GM19238 (cell line): ENCODE results near the gene CHST2.

ENCODE experiments used
- DNase-seq: peaks from one replicate; pipeline ENCODE4 v3.0.0; 2011; ENCODE audit warnings: low spot score; ENCODE audit not compliant: insufficient read length

CHST2 gene

DNA sequence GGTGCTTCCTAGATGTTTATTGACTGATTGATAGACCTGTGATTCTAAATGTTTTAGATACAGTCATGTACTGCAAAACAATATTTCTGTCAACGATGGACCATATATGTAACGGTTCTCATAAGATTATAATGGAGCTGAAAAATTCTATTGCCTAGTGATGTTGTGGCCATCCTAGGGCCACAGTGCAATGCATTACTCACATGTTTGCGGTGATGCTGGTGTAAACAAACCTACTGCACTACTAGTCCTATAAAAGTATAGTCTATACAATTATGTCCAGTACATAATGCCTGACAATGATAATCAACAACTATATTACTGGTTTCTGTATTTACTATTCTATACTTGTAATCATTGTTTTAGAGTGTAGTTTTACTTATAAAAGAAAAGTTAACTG is 46.8 kb downstream of the CHST2 start:
- DNase-seq: no peak

DNA sequence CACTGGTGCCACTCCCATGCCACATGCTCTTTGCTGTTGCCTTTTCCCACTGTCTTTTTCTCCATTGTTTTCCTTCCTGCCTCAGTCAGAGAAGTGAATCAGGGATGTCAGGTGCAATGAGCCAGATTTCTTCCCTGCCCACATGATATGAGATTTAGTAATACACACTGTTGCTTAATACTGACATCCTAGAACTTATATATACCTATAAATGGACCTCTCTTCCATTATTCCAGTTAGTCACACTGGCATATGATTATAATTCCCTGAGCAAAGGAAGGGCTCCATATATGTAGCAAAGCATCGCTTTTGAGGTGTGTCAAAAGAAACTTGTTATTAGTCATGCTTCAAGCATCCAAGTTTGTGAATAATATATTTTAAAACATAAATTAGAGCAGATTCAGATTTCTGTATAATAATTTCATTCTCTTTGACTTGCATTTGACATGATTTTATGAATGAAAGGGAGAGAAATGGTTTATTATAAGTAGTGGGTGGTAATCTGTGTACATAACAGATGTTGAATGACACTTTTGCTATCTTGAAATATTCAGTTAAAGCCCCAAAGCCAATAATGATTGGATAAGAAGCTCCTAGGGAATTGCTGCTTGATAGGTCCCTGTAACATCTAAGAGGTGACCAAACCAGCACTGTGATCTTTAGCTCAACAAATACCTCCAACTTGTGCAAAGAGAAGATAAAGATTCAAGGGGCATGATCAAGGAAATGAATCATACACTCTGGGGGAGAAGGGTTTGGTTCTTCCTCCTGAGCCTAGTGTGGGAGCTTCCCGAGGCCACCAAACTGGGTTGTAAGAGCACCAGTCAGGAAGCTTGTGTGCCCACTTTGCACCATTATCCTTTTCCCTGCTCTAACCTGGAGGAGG is 48.6 kb downstream of the CHST2 start:
- no peak for DNase-seq

DNA sequence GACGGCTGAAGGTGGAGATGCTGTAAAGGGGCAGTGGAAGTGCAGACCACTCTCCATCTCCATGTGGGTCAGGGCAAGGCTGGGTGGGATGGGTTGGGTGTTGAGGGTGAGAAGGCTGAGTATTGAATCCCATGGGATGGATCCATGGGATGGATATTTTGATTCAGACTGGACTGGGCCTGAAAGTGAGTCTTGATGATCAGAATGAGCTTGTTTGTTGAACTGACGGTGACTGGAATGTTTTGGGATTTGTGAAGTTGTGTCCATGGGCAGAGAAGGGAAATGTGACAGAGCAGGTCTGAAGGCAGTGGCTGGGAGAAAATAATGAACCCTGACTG is 49.3 kb downstream of the CHST2 start:
- DNase-seq: no peak

DNA sequence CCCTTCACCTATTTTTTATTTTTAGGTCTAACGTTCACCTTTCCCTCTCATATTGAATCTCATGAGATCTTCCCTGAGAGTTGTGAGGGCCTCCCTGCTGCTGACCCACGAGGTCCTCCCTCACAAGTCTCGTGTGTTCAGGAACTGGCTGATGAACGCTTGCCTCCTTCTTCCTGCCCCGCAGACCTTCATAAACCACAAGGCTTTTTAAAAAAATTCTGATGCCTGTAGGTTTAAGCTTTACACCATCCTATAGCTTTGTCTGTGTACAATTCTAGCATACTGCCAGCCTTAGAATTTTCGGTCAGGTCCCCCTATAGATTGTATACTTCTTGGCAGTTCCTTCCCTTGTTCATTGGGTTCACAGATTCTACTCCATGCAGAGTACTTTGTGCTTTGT is 50.5 kb downstream of the CHST2 start:
- no peak for DNase-seq

- DNase-seq: no peak
These were observed 51.1 kb downstream of the CHST2 start for GRCh38 chr3:143170676-143171075.

GRCh38 chr3:143171141-143171980 is 51.8 kb downstream of the CHST2 start:
- DNase-seq: no peak

GRCh38 chr3:143172062-143172794 is 52.7 kb downstream of the CHST2 start:
- no peak for DNase-seq

- no peak for DNase-seq
These were observed 53.2 kb downstream of the CHST2 start for GRCh38 chr3:143172795-143173145.

GRCh38 chr3:143173242-143173641 is 53.7 kb downstream of the CHST2 start:
- no peak for DNase-seq
